Parathyroid adenoma (tissue), 2 donors: Measurements from ENCODE around the gene PEX12.

Experiments
- H2AFZ ChIP-seq: fragments of 300-600 bp; sonication (generic); one replicate; pipeline ENCODE4 v1.7.0; 2017; ENCODE audit warnings: antibody characterized with exemption, mild to moderate bottlenecking
- H3K27ac ChIP-seq: fragments of 300-600 bp; sonication (generic); one replicate; pipeline ENCODE4 v1.7.0; 2017
- H3K27me3 ChIP-seq: fragments of 300-600 bp; sonication (generic); one replicate; pipeline ENCODE4 v1.7.0; 2017; ENCODE audit warnings: low read length; ENCODE audit not compliant: control insufficient read depth, insufficient read depth
- H3K36me3 ChIP-seq: fragments of 300-600 bp; sonication (generic); one replicate; pipeline ENCODE4 v1.7.0; 2017; ENCODE audit warnings: low read length; ENCODE audit not compliant: control insufficient read depth, insufficient read depth
- H3K4me1 ChIP-seq: fragments of 300-600 bp; sonication (generic); one replicate; pipeline ENCODE4 v1.7.0; 2017; ENCODE audit warnings: control low read depth
- H3K4me2 ChIP-seq: fragments of 300-600 bp; sonication (generic); one replicate; pipeline ENCODE4 v1.7.0; 2017; ENCODE audit warnings: low read length
- H3K4me3 ChIP-seq: fragments of 300-600 bp; sonication (generic); one replicate; pipeline ENCODE4 v1.7.0; 2017; ENCODE audit warnings: low read depth, low read length
- H3K79me2 ChIP-seq: fragments of 300-600 bp; sonication (generic); one replicate; pipeline ENCODE4 v1.7.0; 2017; ENCODE audit warnings: control low read depth
- H3K9ac ChIP-seq: fragments of 300-600 bp; sonication (generic); one replicate; pipeline ENCODE4 v1.7.0; 2017; ENCODE audit warnings: mild to moderate bottlenecking
- H3K9me3 ChIP-seq: fragments of 300-600 bp; sonication (generic); one replicate; pipeline ENCODE4 v1.7.0; 2017; ENCODE audit warnings: low read length; ENCODE audit not compliant: control insufficient read depth
- TF ChIP-seq, protein P1 (sequence below): fragments of 300-600 bp; sonication (generic); IDR thresholded peaks from one replicate; pipeline ENCODE4 v1.7.0; 2017; ENCODE audit warnings: antibody characterized with exemption, mild to moderate bottlenecking
- donor health status: primary hyperparathyroidism.

Gene PEX12

DNA sequence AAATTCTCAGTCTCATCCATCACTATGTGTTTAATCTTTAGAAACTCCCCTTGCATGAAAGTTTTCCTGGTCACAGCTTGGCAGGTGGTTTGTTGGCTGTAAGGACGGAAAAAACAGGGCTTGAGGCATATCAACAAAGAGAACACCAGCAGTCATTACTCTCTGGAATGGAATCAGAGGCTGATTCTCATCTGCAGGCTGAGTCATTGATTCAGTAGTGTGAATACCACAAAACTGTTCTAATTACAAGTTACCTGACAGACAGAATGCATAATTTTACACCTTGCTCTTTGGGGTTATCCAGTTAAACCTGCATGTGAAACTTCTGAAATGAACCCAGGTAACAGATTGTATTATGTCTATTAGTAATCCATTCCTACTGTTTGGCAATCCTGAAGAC, 29.4 kb downstream of the PEX12 start:
- no peaks in the 10 kb centered on the region for H3K79me2 ChIP-seq
- no peak overlapping the region for H3K4me3 ChIP-seq
- no peak overlapping the region for H3K4me2 ChIP-seq
- H2AFZ ChIP-seq, result no peak overlapping the region
- H3K27ac ChIP-seq, result no peak overlapping the region
- TF ChIP-seq, protein P1, sequence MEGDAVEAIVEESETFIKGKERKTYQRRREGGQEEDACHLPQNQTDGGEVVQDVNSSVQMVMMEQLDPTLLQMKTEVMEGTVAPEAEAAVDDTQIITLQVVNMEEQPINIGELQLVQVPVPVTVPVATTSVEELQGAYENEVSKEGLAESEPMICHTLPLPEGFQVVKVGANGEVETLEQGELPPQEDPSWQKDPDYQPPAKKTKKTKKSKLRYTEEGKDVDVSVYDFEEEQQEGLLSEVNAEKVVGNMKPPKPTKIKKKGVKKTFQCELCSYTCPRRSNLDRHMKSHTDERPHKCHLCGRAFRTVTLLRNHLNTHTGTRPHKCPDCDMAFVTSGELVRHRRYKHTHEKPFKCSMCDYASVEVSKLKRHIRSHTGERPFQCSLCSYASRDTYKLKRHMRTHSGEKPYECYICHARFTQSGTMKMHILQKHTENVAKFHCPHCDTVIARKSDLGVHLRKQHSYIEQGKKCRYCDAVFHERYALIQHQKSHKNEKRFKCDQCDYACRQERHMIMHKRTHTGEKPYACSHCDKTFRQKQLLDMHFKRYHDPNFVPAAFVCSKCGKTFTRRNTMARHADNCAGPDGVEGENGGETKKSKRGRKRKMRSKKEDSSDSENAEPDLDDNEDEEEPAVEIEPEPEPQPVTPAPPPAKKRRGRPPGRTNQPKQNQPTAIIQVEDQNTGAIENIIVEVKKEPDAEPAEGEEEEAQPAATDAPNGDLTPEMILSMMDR, result no peak
- no peak overlapping the region for H3K9ac ChIP-seq
- no peaks in the 10 kb centered on the region for H3K36me3 ChIP-seq
- no peaks in the 10 kb centered on the region for H3K4me1 ChIP-seq
- H3K9me3 ChIP-seq, result no peaks in the 10 kb centered on the region
- no peaks in the 10 kb centered on the region for H3K27me3 ChIP-seq

DNA sequence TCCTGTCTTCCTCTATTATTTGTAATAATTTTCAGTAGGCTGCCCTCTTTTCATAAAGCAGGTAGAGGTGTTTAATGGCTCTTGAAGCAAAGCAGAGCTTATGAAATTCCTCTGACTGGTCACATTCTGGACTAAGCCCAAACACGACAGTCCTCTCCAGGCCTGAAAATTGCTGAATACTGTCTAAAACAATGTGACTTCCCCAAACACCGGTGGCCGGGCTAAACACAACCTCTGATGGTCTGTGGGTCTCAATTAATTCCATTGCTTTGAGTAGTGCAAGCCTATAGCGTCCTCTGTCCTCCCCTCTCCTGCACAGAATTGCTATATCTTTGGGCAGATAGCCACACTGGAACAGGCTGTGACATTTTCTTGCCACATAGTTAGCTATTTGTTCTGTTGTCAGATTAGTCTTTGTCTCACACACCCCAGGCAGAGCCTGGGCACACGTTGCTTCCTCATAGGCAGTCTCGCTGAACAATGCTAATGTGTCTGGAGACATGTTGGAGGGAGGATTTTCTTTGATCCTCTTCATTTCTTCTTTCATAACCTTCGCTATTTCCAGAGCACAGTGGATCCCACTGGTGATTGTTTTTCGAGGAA, 30.1 kb downstream of the PEX12 start:
- H3K4me2 ChIP-seq, result no peak overlapping the region
- TF ChIP-seq, protein P1, result no peak
- no peaks in the 10 kb centered on the region for H3K4me1 ChIP-seq
- H3K36me3 ChIP-seq, result no peaks in the 10 kb centered on the region
- no peak overlapping the region for H3K4me3 ChIP-seq
- no peak overlapping the region for H2AFZ ChIP-seq
- H3K9me3 ChIP-seq, result no peaks in the 10 kb centered on the region
- no peak overlapping the region for H3K27ac ChIP-seq
- no peaks in the 10 kb centered on the region for H3K79me2 ChIP-seq
- H3K9ac ChIP-seq, result no peak overlapping the region
- H3K27me3 ChIP-seq, result no peaks in the 10 kb centered on the region

DNA sequence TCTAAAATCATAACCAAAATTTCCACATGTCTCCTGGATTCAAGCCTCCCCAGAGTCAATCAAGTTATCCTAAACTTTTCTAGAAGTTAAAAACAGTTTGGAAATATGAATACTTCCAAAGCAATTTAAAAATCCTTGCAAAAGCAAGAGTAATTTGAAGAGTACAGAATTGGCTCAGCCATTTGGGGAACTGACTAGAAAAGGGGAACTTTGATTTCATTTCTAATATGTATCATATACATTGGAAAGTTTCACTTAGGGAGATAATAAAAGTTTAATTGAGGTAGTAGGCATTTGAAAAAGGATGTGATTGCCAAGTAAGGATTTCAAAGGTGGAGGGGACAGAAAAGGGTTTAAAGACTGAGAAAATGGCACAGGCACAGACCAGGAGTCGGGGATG, 31.9 kb downstream of the PEX12 start:
- no peaks in the 10 kb centered on the region for H3K27me3 ChIP-seq
- no peak overlapping the region for H3K27ac ChIP-seq
- H3K4me1 ChIP-seq, result no peaks in the 10 kb centered on the region
- no peak overlapping the region for H3K4me2 ChIP-seq
- TF ChIP-seq, protein P1, result no peak
- H3K4me3 ChIP-seq, result no peak overlapping the region
- no peak overlapping the region for H2AFZ ChIP-seq
- H3K79me2 ChIP-seq, result no peaks in the 10 kb centered on the region
- H3K36me3 ChIP-seq, result no peaks in the 10 kb centered on the region
- no peaks in the 10 kb centered on the region for H3K9me3 ChIP-seq
- no peak overlapping the region for H3K9ac ChIP-seq

DNA sequence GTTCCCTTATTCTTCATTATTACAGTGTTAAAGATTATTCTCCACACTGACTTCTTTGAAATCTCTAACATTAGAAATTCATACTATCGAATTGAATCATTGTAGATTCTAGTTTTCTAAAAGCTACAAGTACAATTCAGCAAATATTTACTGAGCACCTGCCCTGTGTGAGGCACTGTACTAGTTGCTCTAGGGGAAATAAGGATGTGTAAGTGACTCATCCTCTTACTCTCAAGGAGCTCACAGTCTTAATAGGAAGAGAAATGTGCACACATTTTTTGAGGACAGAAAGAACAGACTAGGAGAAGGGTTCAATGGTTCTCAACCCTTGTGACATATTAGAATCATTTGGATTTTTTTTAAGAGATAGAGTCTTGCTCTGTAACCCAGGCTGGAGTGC, 33.2 kb downstream of the PEX12 start:
- H3K9me3 ChIP-seq, result no peaks in the 10 kb centered on the region
- H3K4me3 ChIP-seq, result no peak overlapping the region
- H3K36me3 ChIP-seq, result no peaks in the 10 kb centered on the region
- H3K4me2 ChIP-seq, result no peak overlapping the region
- no peak overlapping the region for H3K9ac ChIP-seq
- no peaks in the 10 kb centered on the region for H3K79me2 ChIP-seq
- H3K27ac ChIP-seq, result no peak overlapping the region
- TF ChIP-seq, protein P1, result no peak
- H3K27me3 ChIP-seq, result no peaks in the 10 kb centered on the region
- no peak overlapping the region for H2AFZ ChIP-seq
- no peaks in the 10 kb centered on the region for H3K4me1 ChIP-seq

DNA sequence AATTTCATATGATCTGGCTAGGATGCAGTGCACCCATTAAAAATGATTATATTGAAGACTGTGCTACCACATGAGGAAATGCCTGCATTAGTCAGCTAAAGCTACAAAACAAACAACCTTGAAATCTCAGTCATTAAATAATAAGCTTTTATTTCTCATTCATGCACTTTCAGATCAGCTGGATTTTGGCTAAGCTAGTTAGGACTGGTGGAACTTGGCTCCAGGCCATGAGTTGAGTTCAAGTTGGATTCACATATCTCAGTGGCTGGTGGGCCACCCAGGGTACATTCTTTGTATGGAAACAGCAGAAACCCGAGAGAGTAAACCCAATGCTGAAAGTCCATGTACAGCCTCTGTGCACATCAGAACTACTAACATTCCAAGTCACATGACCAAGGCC, 34.5 kb downstream of the PEX12 start:
- TF ChIP-seq, protein P1, result no peak
- Histone ChIP-seq H3K4me2 (no peak overlapping the region), H3K27ac (no peak overlapping the region), H3K9ac (no peak overlapping the region), H3K4me3 (no peak overlapping the region), H3K27me3 (no peaks in the 10 kb centered on the region), H3K79me2 (no peaks in the 10 kb centered on the region), H3K36me3 (no peaks in the 10 kb centered on the region), H3K9me3 (no peaks in the 10 kb centered on the region), H2AFZ (no peak overlapping the region), H3K4me1 (no peaks in the 10 kb centered on the region)
